Thoracic aorta (tissue), 2 donors: Measurements from ENCODE around the gene SPOCK1. TPM values are rescaled to one million over a fixed set of nuclear protein-coding genes. Genes with fewer than 3 reads are reported as not detected.

ENCODE experiments used
- ATAC-seq: fragments of 150-250 bp; one replicate; pipeline ENCODE4 v1.8.0; 2017; ENCODE audit warnings: low read depth; ENCODE audit not compliant: insufficient number of reproducible peaks, low FRiP score
- DNase-seq: peaks from one replicate; pipeline ENCODE4 v3.0.0-alpha.2; 2020; ENCODE audit warnings: low spot score
- H3K27ac ChIP-seq, 2 donors: fragments of 200-600 bp; sonication (generic); 1 replicate in 1 of 2; 2 replicates in 1 of 2; pipeline ENCODE4 v1.5.1; 2016; ENCODE audit warnings: mild to moderate bottlenecking in 2 of 2, moderate library complexity in 2 of 2
- H3K27me3 ChIP-seq: fragments of 200-600 bp; sonication (generic); replicated peaks from 2 replicates; pipeline ENCODE4 v1.6.0; 2016; ENCODE audit warnings: mild to moderate bottlenecking; ENCODE audit not compliant: insufficient read depth
- H3K36me3 ChIP-seq: fragments of 200-600 bp; sonication (generic); one replicate; pipeline ENCODE4 v1.5.1; 2016
- H3K4me1 ChIP-seq, 2 donors: fragments of 200-600 bp; sonication (generic); 1 replicate in 1 of 2; 2 replicates in 1 of 2; pipeline versions ENCODE4 v1.5.1 to v1.6.0; 2016; ENCODE audit warnings: low read depth in 2 of 2, mild to moderate bottlenecking in 1 of 2; ENCODE audit not compliant: control insufficient read depth in 1 of 2
- H3K4me3 ChIP-seq: fragments of 200-600 bp; sonication (generic); 2 replicates; pipeline ENCODE4 v1.5.1; 2016; ENCODE audit warnings: mild to moderate bottlenecking
- H3K9me3 ChIP-seq: fragments of 200-600 bp; sonication (generic); 2 replicates; pipeline ENCODE4 v1.5.1; 2016
- total RNA-seq, 2 donors: library from RNA; depleted of rRNA; stranded (reverse); fragments of >200 nt; gene quantifications; one replicate each; pipeline versions ENCODE4 v1.1.0 to v1.2.3, GENCODE V29; 2016
- TF ChIP-seq, protein P1 (sequence below): fragments of 200-600 bp; sonication (generic); IDR thresholded peaks from one replicate; pipeline ENCODE4 v1.5.1; 2019; ENCODE audit warnings: antibody characterized with exemption

The SPOCK1 gene
- total RNA-seq, 2 donors from 2014 or later, result 25.2 to 43.2 TPM

DNA sequence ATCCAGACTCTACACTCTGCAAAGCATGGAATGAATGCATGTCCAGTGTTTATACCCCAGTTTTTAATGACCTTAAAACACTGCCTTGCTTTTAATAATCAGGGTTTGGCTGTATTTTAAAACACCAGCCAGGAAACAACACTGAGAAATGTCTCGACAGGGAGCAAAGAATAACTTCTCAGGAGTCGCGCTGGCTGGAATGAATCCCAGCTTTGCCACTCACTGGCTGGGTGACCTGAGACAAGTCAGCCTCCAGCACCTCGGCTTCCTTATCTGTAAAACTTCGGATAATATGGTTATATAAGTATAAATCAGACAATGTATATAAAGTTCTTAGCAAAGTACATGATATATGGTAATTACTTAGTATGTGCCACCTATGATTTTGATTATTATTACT lies 505.0 kb downstream of the SPOCK1 start:
- no peaks in the 10 kb centered on the region for H3K9me3 ChIP-seq
- no peaks in the 10 kb centered on the region for H3K4me1 ChIP-seq
- DNase-seq (no peak), ATAC-seq (no peak)
- no peaks in the 10 kb centered on the region for H3K36me3 ChIP-seq
- H3K27me3 ChIP-seq, result no peaks in the 10 kb centered on the region
- no peak overlapping the region for H3K4me3 ChIP-seq
- TF ChIP-seq, protein P1, sequence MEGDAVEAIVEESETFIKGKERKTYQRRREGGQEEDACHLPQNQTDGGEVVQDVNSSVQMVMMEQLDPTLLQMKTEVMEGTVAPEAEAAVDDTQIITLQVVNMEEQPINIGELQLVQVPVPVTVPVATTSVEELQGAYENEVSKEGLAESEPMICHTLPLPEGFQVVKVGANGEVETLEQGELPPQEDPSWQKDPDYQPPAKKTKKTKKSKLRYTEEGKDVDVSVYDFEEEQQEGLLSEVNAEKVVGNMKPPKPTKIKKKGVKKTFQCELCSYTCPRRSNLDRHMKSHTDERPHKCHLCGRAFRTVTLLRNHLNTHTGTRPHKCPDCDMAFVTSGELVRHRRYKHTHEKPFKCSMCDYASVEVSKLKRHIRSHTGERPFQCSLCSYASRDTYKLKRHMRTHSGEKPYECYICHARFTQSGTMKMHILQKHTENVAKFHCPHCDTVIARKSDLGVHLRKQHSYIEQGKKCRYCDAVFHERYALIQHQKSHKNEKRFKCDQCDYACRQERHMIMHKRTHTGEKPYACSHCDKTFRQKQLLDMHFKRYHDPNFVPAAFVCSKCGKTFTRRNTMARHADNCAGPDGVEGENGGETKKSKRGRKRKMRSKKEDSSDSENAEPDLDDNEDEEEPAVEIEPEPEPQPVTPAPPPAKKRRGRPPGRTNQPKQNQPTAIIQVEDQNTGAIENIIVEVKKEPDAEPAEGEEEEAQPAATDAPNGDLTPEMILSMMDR, result no peak
- H3K27ac ChIP-seq, result no peak overlapping the region

- no peak overlapping the region for H3K4me3 ChIP-seq
- no peak for ATAC-seq
These were observed 506.2 kb downstream of the SPOCK1 start for GRCh38 chr5:136992796-136993489.

DNA sequence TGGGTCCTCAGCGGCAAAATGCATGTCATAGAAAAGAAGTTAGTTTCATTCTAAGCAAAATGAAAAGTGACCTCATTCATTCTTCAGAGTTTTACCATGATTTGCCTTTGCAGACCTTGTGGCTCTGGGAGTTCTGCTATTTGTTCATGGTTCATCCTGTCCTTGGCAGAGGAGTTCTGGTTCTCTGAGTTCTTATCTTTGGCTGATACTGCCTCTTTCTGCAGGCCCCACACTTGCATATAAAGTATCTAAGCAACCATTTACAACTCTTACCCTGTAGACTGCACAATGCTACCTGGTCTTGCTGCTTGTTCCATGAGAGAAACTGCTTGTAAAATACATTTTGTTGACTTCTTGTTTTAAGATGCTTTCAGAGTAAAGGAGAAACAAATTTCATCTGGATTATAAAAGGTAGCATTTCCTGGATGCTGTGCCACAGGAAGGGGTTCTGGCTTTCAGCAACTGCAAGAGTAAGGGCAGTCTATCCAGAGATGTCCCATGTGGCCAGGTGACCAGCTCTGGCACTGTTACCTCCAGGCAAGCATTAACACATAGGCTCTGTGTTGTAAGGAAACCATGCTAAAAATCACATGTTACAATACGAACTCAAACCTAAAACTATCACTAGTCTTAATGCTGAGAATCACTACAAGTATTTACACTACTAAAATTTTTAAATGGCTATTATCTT lies 513.2 kb downstream of the SPOCK1 start:
- no peaks in the 10 kb centered on the region for H3K36me3 ChIP-seq
- H3K27me3 ChIP-seq, result no peaks in the 10 kb centered on the region
- TF ChIP-seq, protein P1, result no peak
- no peak overlapping the region for H3K27ac ChIP-seq
- ATAC-seq, result no peak
- H3K4me3 ChIP-seq, result no peak overlapping the region
- H3K9me3 ChIP-seq, result no peaks in the 10 kb centered on the region
- H3K4me1 ChIP-seq, result peaks cover 0 to 15% of the 10 kb centered on the region in 2 donors
- DNase-seq, result no peak

More at GRCh38 chr5:136992796-136993489, 506.2 kb downstream of the SPOCK1 start:
- Histone ChIP-seq H3K9me3 (no peaks in the 10 kb centered on the region), H3K27ac (no peak overlapping the region), H3K4me1 (no peaks in the 10 kb centered on the region), H3K36me3 (no peaks in the 10 kb centered on the region), H3K27me3 (no peaks in the 10 kb centered on the region)
- DNase-seq, result no peak
- TF ChIP-seq, protein P1, result no peak

- DNase-seq, result no peak
- no peaks in the 10 kb centered on the region for H3K36me3 ChIP-seq
- H3K27ac ChIP-seq, result no peak overlapping the region
- no peaks in the 10 kb centered on the region for H3K9me3 ChIP-seq
- TF ChIP-seq, protein P1, result no peak
- no peak overlapping the region for H3K4me3 ChIP-seq
- peaks cover 0 to 15% of the 10 kb centered on the region in 2 donors for H3K4me1 ChIP-seq
- no peaks in the 10 kb centered on the region for H3K27me3 ChIP-seq
- ATAC-seq, result no peak
These were observed 514.2 kb downstream of the SPOCK1 start for GRCh38 chr5:136984772-136985446.

DNA sequence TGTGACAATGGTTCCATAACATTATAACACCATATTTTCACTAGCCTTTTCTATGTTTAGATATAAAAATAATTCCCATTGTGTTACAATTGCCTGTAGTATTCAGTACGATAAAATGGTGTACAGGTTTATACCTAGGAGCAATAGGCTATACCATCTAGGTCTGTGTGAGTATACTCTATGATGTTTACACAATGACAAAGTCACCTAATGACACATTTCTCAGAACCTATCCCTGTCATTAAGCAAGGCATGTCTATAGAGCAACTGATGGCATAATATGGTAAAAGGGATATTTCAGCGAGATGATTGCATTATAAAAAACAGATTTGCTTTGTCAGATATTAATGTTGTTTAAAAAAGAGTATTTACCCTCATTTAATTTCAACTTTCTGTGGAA lies 517.2 kb downstream of the SPOCK1 start:
- Histone ChIP-seq H3K9me3 (no peaks in the 10 kb centered on the region), H3K27me3 (no peaks in the 10 kb centered on the region), H3K27ac (no peak overlapping the region), H3K4me3 (no peak overlapping the region), H3K36me3 (no peaks in the 10 kb centered on the region), H3K4me1 (peaks cover 0 to 15% of the 10 kb centered on the region in 2 donors)
- DNase-seq (no peak), ATAC-seq (no peak)
- TF ChIP-seq, protein P1, result no peak
